Aorta (tissue), 5 donors: ENCODE data around the gene PIEZO2. TPM values are rescaled to one million over a fixed set of nuclear protein-coding genes. Genes with fewer than 3 reads are reported as not detected.

ENCODE experiments used
- ATAC-seq: fragments of 200-7000 bp; cut with Tn5 transposase; one replicate; pipeline ENCODE4 v1.9.1; 2022; ENCODE audit warnings: moderate library complexity; ENCODE audit not compliant: low FRiP score
- DNase-seq, 2 donors: peaks; one replicate each; pipeline ENCODE4 v3.0.0-alpha.2; 2020
- H3K27ac ChIP-seq, 2 donors: one replicate each; pipeline ENCODE4 v1.5.1; 2013; ENCODE audit warnings: low read length in 2 of 2, mild to moderate bottlenecking in 2 of 2, moderate library complexity in 2 of 2, control low read depth in 1 of 2, inconsistent platforms in 1 of 2, low read depth in 1 of 2
- H3K27me3 ChIP-seq, 2 donors: one replicate each; pipeline ENCODE4 v1.6.1; 2013; ENCODE audit warnings: control low read depth in 1 of 2, low read length in 1 of 2, mild to moderate bottlenecking in 1 of 2, moderate library complexity in 1 of 2; ENCODE audit not compliant: insufficient read depth in 2 of 2, control insufficient read depth in 1 of 2
- H3K36me3 ChIP-seq, 2 donors: one replicate each; pipeline ENCODE4 v1.6.1; 2013; ENCODE audit warnings: control low read depth in 1 of 2, low read length in 1 of 2, mild to moderate bottlenecking in 1 of 2; ENCODE audit not compliant: insufficient read depth in 2 of 2, control insufficient read depth in 1 of 2
- H3K4me1 ChIP-seq, 2 donors: one replicate each; pipeline ENCODE4 v1.6.1; 2013; ENCODE audit warnings: low read length in 2 of 2, control low read depth in 1 of 2, mild to moderate bottlenecking in 1 of 2, moderate library complexity in 1 of 2; ENCODE audit not compliant: insufficient read depth in 2 of 2, control insufficient read depth in 1 of 2
- H3K4me3 ChIP-seq, 2 donors: one replicate each; pipeline ENCODE4 v1.5.1; 2013; ENCODE audit warnings: low read length in 2 of 2, control low read depth in 1 of 2, mild to moderate bottlenecking in 1 of 2
- H3K9me3 ChIP-seq: one replicate; pipeline ENCODE4 v1.6.1; 2013; ENCODE audit warnings: mild to moderate bottlenecking, low read length; ENCODE audit not compliant: control insufficient read depth
- WGBS, 2 donors: extraction: QIAGEN DNeasy Blood & Tissue Kit; methylation state at CpG; one replicate each; pipeline ENCODE4 v1.1.7; 2013; 5-methylcytosine and 5-hydroxymethylcytosine counted together
- intact Hi-C, 2 donors: fragments of 100-400 bp; cut with DNase I; formaldehyde crosslinking; loops; one replicate each; pipeline versions ENCODE4 v1.14.2 to v1.15.0; 2022
- polyA plus RNA-seq, 2 donors: library from polyadenylated mRNA; stranded (reverse); fragments of 200-250 nt; gene quantifications; one replicate each; pipeline ENCODE4 v1.2.3, GENCODE V29; 2013
- total RNA-seq, 2 donors: library from RNA; stranded (reverse); fragmentation: NEBNext Ultra II Directional; extraction: Animal tissue kit (Norgen Biotek cat#: 25700); gene quantifications; one replicate each; pipeline ENCODE4 v1.2.1, GENCODE V29; 2021
- donor health status: healthy with polysubstance abuse.
- donor health status: Bipolar disorder and iron deficiency.
- donor health status: DM: no; HTN: no; CAD: no.
- donor health status: DM: no; HTN: no; CAD: no.
- donor health status: DM: yes; HTN: yes; CAD: no.

The PIEZO2 gene
- total and polyA plus RNA-seq, 4 donors: 0.50 to 8.8 (median 1.6) TPM

DNA sequence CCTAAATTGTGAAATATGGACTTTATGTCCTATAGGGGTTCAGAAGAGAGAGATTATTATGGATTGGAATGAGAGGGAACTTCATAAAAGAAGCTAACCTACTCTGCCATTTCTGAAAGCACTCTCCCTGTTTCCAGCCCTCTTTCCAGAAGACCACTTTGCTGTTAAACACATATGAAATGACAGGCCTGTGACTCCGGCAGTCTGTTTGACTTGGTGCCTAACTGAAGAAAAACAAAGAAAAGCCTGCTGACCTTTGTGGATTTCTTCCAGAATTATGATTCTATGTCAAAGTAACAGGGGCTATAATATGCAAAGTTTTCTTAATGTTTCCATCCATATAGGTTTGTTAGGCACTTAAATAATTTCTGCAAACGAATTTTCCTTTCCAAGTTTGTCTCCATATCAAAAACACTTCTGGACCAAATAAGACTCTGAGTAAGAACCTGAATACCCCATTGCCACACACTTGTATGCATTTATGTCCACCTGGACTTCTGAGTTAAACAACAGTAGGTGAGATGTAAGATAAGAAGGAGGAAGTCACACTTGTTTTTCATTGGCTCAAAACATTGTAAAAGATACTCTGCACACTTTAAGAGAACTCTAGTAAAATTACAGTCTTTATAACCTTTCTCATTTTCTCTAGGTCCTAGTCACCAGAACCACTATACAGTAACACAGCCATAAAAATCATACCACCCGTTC lies 111.7 kb downstream of the PIEZO2 start:
- H3K4me1 ChIP-seq: no peaks in the 10 kb centered on the region
- no peaks in the 10 kb centered on the region for H3K27me3 ChIP-seq
- H3K4me3 ChIP-seq: no peak overlapping the region
- H3K9me3 ChIP-seq: no peaks in the 10 kb centered on the region
- no peak overlapping the region for H3K27ac ChIP-seq
- no peaks in the 10 kb centered on the region for H3K36me3 ChIP-seq
- no peak for ATAC-seq
- intact Hi-C loops: no loop called here
- 57 to 67% methylated on average over 3 of the region's 3 CpGs for WGBS, 2 donors
- DNase-seq: no peak

GRCh38 chr18:11035814-11036495 lies 113.4 kb downstream of the PIEZO2 start:
- Histone ChIP-seq H3K27ac (no peak overlapping the region), H3K9me3 (no peaks in the 10 kb centered on the region), H3K4me1 (no peaks in the 10 kb centered on the region), H3K36me3 (no peaks in the 10 kb centered on the region), H3K27me3 (no peaks in the 10 kb centered on the region), H3K4me3 (no peak overlapping the region)
- intact Hi-C loops: no loop called here
- 60 to 66% methylated on average over 3 of the region's 3 CpGs for WGBS, 2 donors
- no peak for ATAC-seq
- DNase-seq: no peak

GRCh38 chr18:11035376-11035775 lies 114.0 kb downstream of the PIEZO2 start:
- 95 to 100% methylated on average over 2 of the region's 2 CpGs for WGBS, 2 donors
- no peaks in the 10 kb centered on the region for H3K27me3 ChIP-seq
- no peak overlapping the region for H3K27ac ChIP-seq
- H3K4me1 ChIP-seq: no peaks in the 10 kb centered on the region
- no peaks in the 10 kb centered on the region for H3K9me3 ChIP-seq
- no peaks in the 10 kb centered on the region for H3K36me3 ChIP-seq
- DNase-seq (no peak), ATAC-seq (no peak)
- H3K4me3 ChIP-seq: no peak overlapping the region
- intact Hi-C loops: no loop called here

- DNase-seq: no peak
- H3K9me3 ChIP-seq: no peaks in the 10 kb centered on the region
- H3K4me1 ChIP-seq: no peaks in the 10 kb centered on the region
- intact Hi-C loops: no loop called here
- no peak overlapping the region for H3K4me3 ChIP-seq
- 59 to 65% methylated on average over 4 of the region's 4 CpGs for WGBS, 2 donors
- no peak for ATAC-seq
- H3K27ac ChIP-seq: no peak overlapping the region
- no peaks in the 10 kb centered on the region for H3K27me3 ChIP-seq
- no peaks in the 10 kb centered on the region for H3K36me3 ChIP-seq
Measured at GRCh38 chr18:11034884-11035283, 114.5 kb downstream of the PIEZO2 start.

DNA sequence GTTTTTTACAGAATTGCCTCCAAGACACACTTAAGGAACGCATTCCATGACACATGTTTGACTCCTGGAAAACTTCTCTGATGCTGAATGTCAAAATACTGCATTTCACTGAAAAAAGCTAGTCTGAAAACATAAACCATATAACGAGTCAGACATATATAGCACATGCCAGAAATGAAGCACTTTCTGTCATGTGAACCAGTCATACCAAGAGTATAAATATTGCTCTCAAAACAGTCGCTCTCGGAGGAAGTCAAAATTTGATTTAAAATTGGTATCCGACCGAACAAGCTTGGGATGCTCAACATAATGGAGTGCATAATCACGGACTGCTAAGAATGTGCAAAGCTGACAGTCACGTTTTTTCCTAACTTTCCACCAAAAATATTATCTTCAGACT lies 115.9 kb downstream of the PIEZO2 start:
- ATAC-seq (no peak), DNase-seq (no peak)
- no peaks in the 10 kb centered on the region for H3K36me3 ChIP-seq
- 42 to 50% methylated on average over 8 of the region's 8 CpGs for WGBS, 2 donors
- H3K9me3 ChIP-seq: no peaks in the 10 kb centered on the region
- H3K4me1 ChIP-seq: no peaks in the 10 kb centered on the region
- no peak overlapping the region for H3K4me3 ChIP-seq
- intact Hi-C loops: no loop called here
- no peak overlapping the region for H3K27ac ChIP-seq
- H3K27me3 ChIP-seq: no peaks in the 10 kb centered on the region

- 94 to 98% methylated on average over 5 of the region's 5 CpGs for WGBS, 2 donors
- intact Hi-C loops: no loop called here
- ATAC-seq (no peak), DNase-seq (no peak)
- Histone ChIP-seq H3K9me3 (no peaks in the 10 kb centered on the region), H3K4me1 (no peaks in the 10 kb centered on the region), H3K27ac (no peak overlapping the region), H3K4me3 (no peak overlapping the region), H3K36me3 (no peaks in the 10 kb centered on the region), H3K27me3 (no peaks in the 10 kb centered on the region)
Measured at GRCh38 chr18:11031966-11032365, 117.4 kb downstream of the PIEZO2 start.

DNA sequence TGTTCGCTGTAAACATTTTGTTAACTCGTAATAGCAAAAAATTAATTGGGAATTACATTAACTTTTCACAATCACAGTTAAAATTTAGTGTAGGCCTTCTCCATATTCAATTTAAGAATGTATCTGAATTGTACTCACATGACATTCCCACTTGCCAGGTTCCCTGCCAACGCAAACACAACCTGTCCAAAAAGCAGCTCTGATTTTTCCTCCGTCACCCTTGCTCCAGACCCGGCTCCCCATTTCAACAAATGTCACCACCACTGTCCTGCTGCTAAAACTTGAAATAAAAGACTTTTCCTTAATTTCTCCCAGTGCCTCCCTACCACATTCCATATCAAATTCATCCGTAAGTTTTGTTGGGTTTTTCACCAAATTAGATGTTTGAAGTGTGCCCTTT lies 120.3 kb downstream of the PIEZO2 start:
- WGBS, 2 donors: 66 to 68% methylated on average over 6 of the region's 6 CpGs
- DNase-seq (no peak), ATAC-seq (no peak)
- intact Hi-C loops: no loop called here
- no peak overlapping the region for H3K27ac ChIP-seq
- no peak overlapping the region for H3K4me3 ChIP-seq
- no peaks in the 10 kb centered on the region for H3K27me3 ChIP-seq
- H3K36me3 ChIP-seq: no peaks in the 10 kb centered on the region
- H3K9me3 ChIP-seq: no peaks in the 10 kb centered on the region
- no peaks in the 10 kb centered on the region for H3K4me1 ChIP-seq

DNA sequence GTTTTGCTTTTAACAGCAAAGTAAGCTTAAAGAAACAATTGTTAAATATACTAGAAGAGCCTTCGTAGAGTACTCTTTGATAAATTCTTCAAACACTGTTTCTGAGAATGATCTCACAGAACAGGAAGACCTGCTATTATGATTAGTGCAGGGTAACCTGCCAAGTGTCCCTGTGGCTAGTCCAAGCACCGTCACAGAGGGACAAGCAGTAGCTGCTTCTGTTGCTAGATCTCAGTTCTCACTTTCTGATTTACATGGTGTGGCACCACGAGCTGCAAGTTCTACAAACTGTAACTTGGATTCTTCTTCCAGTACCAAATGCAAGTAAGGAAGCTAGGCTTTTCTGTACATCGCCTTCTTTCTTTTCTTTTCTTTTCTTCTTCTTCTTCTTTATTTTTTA lies 121.5 kb downstream of the PIEZO2 start:
- 70 to 79% methylated on average over 4 of the region's 4 CpGs for whole genome bisulfite sequencing, 2 donors
- intact Hi-C loops: no loop called here
- DNase-seq (no peak), ATAC-seq (no peak)
- H3K4me1 ChIP-seq: no peaks in the 10 kb centered on the region
- H3K4me3 ChIP-seq: no peak overlapping the region
- H3K27ac ChIP-seq: no peak overlapping the region
- H3K9me3 ChIP-seq: no peaks in the 10 kb centered on the region
- no peaks in the 10 kb centered on the region for H3K27me3 ChIP-seq
- no peaks in the 10 kb centered on the region for H3K36me3 ChIP-seq

- H3K9me3 ChIP-seq: no peaks in the 10 kb centered on the region
- intact Hi-C loops: no loop called here
- H3K27me3 ChIP-seq: no peaks in the 10 kb centered on the region
- no peak overlapping the region for H3K4me3 ChIP-seq
- DNase-seq: no peak
- H3K36me3 ChIP-seq: no peaks in the 10 kb centered on the region
- no peak overlapping the region for H3K27ac ChIP-seq
- 89 to 91% methylated on average over 4 of the region's 4 CpGs for WGBS, 2 donors
- ATAC-seq: no peak
- H3K4me1 ChIP-seq: no peaks in the 10 kb centered on the region
Measured at GRCh38 chr18:11025671-11026070, 123.7 kb downstream of the PIEZO2 start.
